HFFc6 (cell line): Measurements from ENCODE around the gene YAF2. TPM values are rescaled to one million over a fixed set of nuclear protein-coding genes. Genes with fewer than 3 reads are reported as not detected.
A peak's percentile ranks its signal among the peaks of the same experiment; 100 is the strongest.

ENCODE experiments used
- DNase-seq: peaks from one replicate; pipeline ENCODE4 v3.0.0-alpha.2; 2018
- H3K27ac Mint-ChIP-seq: 2 replicates; pipeline ENCODE4 v1.8.0; 2020; ENCODE audit warnings: mild to moderate bottlenecking, mixed read lengths
- H3K27me3 Mint-ChIP-seq: 2 replicates; pipeline ENCODE4 v1.8.0; 2021; ENCODE audit warnings: mild to moderate bottlenecking, moderate library complexity, mixed read lengths; ENCODE audit not compliant: insufficient read depth
- H3K36me3 Mint-ChIP-seq: 2 replicates; pipeline ENCODE4 v1.8.0; 2021; ENCODE audit warnings: low read depth, mixed read lengths
- H3K4me1 Mint-ChIP-seq: 2 replicates; pipeline ENCODE4 v1.8.0; 2020; ENCODE audit warnings: low read depth, mixed read lengths
- H3K4me3 Mint-ChIP-seq: 2 replicates; pipeline ENCODE4 v1.8.0; 2020; ENCODE audit warnings: mild to moderate bottlenecking, moderate library complexity, mixed read lengths
- H3K9me3 Mint-ChIP-seq: 2 replicates; pipeline ENCODE4 v1.8.0; 2020; ENCODE audit warnings: mild to moderate bottlenecking, mixed read lengths
- total RNA-seq, 6 experiments: library from RNA; stranded (reverse); fragmentation: NEBNext Ultra II Directional; extraction: Animal tissue kit (Norgen Biotek cat#: 25700); gene quantifications; 2 replicates in 1 of 6; 3 replicates in 5 of 6; pipeline ENCODE4 v1.2.3, GENCODE V29; 2021
- TF ChIP-seq, protein P1 (sequence below): fragments of 200-600 bp; sonication (generic); IDR thresholded peaks from 2 replicates; pipeline ENCODE4 v1.5.0; 2021; ENCODE audit warnings: antibody characterized with exemption, mild to moderate bottlenecking

Gene YAF2
- total RNA-seq, 6 experiments from 2014 or later, result 22.2 to 31.2 (median 27.6) TPM

DNA sequence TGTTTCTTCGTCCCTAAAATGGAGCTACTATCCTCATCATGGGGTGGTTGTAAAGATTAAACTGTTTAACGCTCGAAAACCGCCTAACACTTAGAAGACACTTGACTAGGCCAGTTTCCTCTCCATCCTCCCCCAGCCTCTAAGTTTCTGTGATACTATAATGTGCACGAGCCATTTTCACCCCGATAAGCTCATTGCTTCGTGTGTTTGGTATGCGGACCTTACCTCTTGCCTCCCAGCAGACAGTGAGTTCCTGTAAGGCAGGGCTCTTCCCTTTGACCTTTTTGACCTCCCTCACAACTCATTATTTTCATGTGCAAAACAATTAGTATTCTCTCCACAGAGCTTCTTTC lies 92.9 kb downstream of the YAF2 start:
- H3K27ac Mint-ChIP-seq, result peak overlapping the region; percentile 54
- H3K27me3 Mint-ChIP-seq, result no peaks in the 10 kb centered on the region
- H3K4me1 Mint-ChIP-seq, result peaks cover 43% of the 10 kb centered on the region
- DNase-seq, result no peak
- no peaks in the 10 kb centered on the region for H3K36me3 Mint-ChIP-seq
- TF ChIP-seq, protein P1, sequence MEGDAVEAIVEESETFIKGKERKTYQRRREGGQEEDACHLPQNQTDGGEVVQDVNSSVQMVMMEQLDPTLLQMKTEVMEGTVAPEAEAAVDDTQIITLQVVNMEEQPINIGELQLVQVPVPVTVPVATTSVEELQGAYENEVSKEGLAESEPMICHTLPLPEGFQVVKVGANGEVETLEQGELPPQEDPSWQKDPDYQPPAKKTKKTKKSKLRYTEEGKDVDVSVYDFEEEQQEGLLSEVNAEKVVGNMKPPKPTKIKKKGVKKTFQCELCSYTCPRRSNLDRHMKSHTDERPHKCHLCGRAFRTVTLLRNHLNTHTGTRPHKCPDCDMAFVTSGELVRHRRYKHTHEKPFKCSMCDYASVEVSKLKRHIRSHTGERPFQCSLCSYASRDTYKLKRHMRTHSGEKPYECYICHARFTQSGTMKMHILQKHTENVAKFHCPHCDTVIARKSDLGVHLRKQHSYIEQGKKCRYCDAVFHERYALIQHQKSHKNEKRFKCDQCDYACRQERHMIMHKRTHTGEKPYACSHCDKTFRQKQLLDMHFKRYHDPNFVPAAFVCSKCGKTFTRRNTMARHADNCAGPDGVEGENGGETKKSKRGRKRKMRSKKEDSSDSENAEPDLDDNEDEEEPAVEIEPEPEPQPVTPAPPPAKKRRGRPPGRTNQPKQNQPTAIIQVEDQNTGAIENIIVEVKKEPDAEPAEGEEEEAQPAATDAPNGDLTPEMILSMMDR, result no peak
- H3K9me3 Mint-ChIP-seq, result no peaks in the 10 kb centered on the region
- peak overlapping the region; percentile 82 for H3K4me3 Mint-ChIP-seq

DNA sequence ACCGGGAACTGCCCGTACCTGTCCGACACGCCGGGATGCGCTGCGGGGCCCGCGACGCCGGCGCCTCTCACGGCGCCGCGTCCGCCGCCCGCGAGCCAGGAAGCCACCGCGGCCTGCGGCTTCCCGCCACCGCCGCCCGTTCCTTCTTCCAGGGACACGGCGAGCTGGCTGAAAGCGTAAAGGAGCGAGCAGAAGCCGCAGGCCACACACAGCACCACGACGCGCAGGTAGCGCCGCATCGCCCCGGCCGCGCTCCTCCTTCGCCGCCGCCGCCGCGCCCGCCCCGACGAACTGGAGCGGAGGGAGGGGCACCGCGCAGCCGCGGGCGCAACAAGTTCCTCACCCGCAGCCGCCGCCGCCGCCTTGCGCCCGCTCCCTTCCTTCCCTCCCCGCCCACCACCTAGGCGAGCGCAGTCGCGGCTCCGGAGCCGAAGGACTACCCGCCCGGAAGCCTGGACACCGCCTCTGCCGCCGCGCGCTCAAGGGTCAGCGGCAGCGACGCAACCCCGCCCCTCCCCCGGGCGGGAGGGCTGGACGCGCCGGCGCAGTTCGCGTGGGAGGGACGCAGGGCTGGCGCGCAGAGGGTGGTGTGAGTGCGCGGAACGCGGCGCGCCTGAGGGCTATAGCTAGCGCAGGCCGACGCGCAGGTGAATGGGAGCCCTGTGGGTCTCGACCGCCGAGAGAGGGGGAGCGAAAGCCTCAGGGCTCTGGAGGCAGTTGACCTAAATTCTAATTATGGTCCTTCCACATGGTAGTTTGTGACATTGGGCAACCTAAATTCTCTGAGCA lies 93.4 kb downstream of the YAF2 start, which contains the start of gene GXYLT1:
TSS of gene GXYLT1 (minus strand) at position 467 of the 789 bp plus-strand sequence. CDS start at position 239, 228 bp downstream.
- TF ChIP-seq, protein P1, result no peak
- H3K9me3 Mint-ChIP-seq, result no peaks in the 10 kb centered on the region
- peaks cover 43% of the 10 kb centered on the region for H3K4me1 Mint-ChIP-seq
- H3K27ac Mint-ChIP-seq, result peak within 1 kb of the TSS; percentile 68
- H3K4me3 Mint-ChIP-seq, result peak within 1 kb of the TSS; percentile 95
- no peaks in the 10 kb centered on the region for H3K27me3 Mint-ChIP-seq
- DNase-seq, result peak; percentile 86
- H3K36me3 Mint-ChIP-seq, result no peaks in the 10 kb centered on the region

- DNase-seq, result no peak
- no peaks in the 10 kb centered on the region for H3K36me3 Mint-ChIP-seq
- no peaks in the 10 kb centered on the region for H3K9me3 Mint-ChIP-seq
- TF ChIP-seq, protein P1, result no peak
- H3K4me1 Mint-ChIP-seq, result peaks cover 43% of the 10 kb centered on the region
- peak overlapping the region; percentile 95 for H3K4me3 Mint-ChIP-seq
- H3K27me3 Mint-ChIP-seq, result no peaks in the 10 kb centered on the region
- peak overlapping the region; percentile 68 for H3K27ac Mint-ChIP-seq
Measured at GRCh38 chr12:42144158-42144407, 94.0 kb downstream of the YAF2 start.

- H3K4me1 Mint-ChIP-seq, result peaks cover 43% of the 10 kb centered on the region
- TF ChIP-seq, protein P1, result no peak
- peak; percentile 12 for DNase-seq
- H3K36me3 Mint-ChIP-seq, result no peaks in the 10 kb centered on the region
- H3K9me3 Mint-ChIP-seq, result no peaks in the 10 kb centered on the region
- H3K27ac Mint-ChIP-seq, result peak overlapping the region; percentile 68
- H3K4me3 Mint-ChIP-seq, result peak overlapping the region; percentile 95
- H3K27me3 Mint-ChIP-seq, result no peaks in the 10 kb centered on the region
Measured at GRCh38 chr12:42143452-42144157, 94.4 kb downstream of the YAF2 start.

DNA sequence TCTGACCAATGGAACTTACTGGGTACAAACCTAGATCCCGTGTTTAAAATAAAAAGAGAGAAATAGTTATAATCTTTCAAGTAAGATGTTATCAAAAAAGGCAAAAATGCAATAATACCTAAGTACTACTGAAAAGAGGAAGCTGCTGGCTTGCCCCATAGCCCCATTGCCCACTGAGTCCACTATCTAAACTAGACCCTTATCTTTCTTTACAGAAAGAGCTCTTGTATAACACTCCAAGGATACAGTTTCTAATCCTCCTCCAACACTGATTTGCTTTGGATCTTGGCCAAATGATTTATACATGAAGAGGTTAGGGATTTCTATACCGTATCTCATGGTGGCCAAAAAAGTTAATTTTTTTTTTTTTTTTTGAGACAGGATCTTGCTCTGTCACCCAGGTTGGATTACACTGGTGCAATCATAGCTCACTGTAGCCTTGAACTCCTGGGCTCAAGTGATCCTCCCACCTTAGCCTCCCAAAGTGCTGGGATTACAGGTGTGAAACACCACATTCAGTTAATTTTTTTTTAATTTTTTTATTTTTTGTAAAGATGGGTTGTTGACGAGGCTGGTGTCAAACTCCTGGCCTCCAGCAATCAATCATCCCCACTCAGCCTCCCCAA lies 96.0 kb downstream of the YAF2 start:
- TF ChIP-seq, protein P1, result no peak
- Mint-ChIP-seq H3K9me3 (no peaks in the 10 kb centered on the region), H3K27me3 (no peaks in the 10 kb centered on the region), H3K4me1 (peaks cover 43% of the 10 kb centered on the region), H3K36me3 (no peaks in the 10 kb centered on the region), H3K27ac (no peak overlapping the region), H3K4me3 (no peak overlapping the region)
- no peak for DNase-seq
